HG03060 (cell line): ENCODE measurements around the gene NECTIN2.
"Not testable (repeated sequence)": the region's sequence is repeated elsewhere in the genome, so short reads cannot be mapped to it uniquely, and the experiment has no call there.

Experiments used
- ATAC-seq: cut with Tn5 transposase; IDR thresholded peaks from one replicate; pipeline ENCODE4 v1.9.1; 2021; ENCODE audit warnings: low read depth, moderate number of reproducible peaks; ENCODE audit not compliant: unreplicated experiment

The NECTIN2 gene

GRCh38 chr19:44904426-44904994 lies 58.4 kb downstream of the NECTIN2 start:
- ATAC-seq: no peak

- ATAC-seq: no peak
These were observed 59.5 kb downstream of the NECTIN2 start, which contains the start of gene APOE for GRCh38 chr19:44905437-44906160. APOE (plus strand) TSS chr19:44905796; CDS start chr19:44906625, 829 bp downstream.

DNA sequence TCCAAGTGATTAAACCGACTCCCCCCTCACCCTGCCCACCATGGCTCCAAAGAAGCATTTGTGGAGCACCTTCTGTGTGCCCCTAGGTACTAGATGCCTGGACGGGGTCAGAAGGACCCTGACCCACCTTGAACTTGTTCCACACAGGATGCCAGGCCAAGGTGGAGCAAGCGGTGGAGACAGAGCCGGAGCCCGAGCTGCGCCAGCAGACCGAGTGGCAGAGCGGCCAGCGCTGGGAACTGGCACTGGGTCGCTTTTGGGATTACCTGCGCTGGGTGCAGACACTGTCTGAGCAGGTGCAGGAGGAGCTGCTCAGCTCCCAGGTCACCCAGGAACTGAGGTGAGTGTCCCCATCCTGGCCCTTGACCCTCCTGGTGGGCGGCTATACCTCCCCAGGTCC lies 61.5 kb downstream of the NECTIN2 start:
- ATAC-seq: no peak

DNA sequence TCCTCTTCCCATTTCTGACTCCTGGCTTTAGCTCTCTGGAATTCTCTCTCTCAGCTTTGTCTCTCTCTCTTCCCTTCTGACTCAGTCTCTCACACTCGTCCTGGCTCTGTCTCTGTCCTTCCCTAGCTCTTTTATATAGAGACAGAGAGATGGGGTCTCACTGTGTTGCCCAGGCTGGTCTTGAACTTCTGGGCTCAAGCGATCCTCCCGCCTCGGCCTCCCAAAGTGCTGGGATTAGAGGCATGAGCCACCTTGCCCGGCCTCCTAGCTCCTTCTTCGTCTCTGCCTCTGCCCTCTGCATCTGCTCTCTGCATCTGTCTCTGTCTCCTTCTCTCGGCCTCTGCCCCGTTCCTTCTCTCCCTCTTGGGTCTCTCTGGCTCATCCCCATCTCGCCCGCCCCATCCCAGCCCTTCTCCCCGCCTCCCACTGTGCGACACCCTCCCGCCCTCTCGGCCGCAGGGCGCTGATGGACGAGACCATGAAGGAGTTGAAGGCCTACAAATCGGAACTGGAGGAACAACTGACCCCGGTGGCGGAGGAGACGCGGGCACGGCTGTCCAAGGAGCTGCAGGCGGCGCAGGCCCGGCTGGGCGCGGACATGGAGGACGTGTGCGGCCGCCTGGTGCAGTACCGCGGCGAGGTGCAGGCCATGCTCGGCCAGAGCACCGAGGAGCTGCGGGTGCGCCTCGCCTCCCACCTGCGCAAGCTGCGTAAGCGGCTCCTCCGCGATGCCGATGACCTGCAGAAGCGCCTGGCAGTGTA lies 62.2 kb downstream of the NECTIN2 start:
- ATAC-seq: no peak

DNA sequence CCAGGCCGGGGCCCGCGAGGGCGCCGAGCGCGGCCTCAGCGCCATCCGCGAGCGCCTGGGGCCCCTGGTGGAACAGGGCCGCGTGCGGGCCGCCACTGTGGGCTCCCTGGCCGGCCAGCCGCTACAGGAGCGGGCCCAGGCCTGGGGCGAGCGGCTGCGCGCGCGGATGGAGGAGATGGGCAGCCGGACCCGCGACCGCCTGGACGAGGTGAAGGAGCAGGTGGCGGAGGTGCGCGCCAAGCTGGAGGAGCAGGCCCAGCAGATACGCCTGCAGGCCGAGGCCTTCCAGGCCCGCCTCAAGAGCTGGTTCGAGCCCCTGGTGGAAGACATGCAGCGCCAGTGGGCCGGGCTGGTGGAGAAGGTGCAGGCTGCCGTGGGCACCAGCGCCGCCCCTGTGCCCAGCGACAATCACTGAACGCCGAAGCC lies 62.8 kb downstream of the NECTIN2 start:
- ATAC-seq: no peak

GRCh38 chr19:44909775-44910174 lies 63.7 kb downstream of the NECTIN2 start:
- no peak for ATAC-seq

DNA sequence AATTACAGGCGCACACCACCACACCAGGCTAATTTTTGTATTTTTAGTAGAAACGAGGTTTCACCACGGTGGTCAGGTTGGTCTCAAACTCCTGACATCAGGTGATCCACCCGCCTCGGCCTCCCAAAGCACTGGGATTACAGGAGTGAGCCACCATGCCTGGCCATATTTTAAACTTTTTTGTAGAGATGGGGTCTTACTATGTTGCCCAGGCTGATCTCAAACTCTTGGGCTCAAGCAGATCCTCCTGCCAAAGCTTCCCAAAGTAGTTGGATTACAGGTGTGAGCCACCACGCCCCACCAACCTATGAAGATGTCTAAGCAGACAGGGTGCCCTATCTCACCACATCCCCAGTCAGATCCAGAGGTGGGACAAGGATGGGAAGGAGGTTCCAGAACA lies 65.8 kb downstream of the NECTIN2 start:
- ATAC-seq: not testable (repeated sequence)

DNA sequence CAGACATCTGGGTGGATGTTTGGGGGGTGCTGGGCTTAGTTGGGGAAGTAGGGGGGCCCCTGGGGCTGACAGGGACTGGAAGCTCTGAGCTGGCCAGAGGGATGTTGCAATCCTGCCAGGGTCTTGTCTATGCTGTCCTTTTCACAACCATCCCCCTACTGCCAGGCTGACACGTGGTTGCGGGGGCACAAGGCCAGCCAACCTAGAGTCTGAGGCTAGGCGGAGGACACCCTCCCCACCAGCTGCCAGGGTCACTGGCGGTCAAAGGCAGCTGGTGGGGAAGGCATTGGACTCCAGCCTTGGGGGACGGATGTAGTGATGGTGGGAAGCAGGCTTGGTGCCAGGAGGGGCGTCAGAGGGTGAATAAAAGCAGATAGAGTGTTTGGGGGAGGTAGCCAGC lies 66.8 kb downstream of the NECTIN2 start:
- no peak for ATAC-seq

DNA sequence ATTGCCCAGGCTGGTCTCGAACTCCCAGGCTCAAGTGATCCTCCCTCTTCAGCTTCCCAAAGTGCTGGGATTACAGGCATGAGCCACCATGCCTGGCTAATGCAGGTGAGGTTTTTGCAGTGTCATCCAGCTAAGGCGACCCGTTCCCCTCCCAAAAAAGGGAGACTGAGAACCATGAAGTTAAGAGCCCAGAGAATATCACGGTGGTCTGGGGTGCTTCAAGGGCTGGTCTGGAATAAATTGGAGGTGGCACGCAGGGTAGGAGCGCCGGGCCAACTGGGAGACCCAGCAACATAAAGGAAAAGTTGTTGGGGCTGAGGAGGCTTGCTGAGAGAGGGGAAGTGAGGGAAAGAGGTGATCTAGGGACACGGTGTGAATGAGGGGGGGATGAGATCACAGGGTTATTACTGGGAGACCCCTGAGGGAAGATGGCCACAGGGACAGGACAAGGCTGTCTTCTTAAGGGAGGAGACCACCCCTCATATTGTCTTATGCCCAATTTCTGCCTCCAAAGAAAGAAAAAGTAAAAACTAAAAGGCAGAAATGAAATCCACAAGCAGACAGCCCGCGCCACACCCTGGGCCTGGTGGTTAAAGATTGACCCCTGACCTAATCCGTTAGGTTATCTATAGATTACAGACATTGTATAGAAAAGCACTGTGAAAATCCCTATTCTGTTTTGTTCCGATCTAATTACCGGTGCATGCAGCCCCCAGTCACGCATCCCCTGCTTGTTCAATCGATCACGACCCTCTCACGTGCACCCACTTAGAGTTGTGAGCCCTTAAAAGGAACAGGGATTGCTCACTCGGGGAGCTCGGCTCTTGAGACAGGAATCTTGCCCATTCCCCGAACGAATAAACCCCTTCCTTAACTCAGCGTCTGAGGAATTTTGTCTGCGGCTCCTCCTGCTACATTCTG lies 67.7 kb downstream of the NECTIN2 start:
- not testable (repeated sequence) for ATAC-seq

DNA sequence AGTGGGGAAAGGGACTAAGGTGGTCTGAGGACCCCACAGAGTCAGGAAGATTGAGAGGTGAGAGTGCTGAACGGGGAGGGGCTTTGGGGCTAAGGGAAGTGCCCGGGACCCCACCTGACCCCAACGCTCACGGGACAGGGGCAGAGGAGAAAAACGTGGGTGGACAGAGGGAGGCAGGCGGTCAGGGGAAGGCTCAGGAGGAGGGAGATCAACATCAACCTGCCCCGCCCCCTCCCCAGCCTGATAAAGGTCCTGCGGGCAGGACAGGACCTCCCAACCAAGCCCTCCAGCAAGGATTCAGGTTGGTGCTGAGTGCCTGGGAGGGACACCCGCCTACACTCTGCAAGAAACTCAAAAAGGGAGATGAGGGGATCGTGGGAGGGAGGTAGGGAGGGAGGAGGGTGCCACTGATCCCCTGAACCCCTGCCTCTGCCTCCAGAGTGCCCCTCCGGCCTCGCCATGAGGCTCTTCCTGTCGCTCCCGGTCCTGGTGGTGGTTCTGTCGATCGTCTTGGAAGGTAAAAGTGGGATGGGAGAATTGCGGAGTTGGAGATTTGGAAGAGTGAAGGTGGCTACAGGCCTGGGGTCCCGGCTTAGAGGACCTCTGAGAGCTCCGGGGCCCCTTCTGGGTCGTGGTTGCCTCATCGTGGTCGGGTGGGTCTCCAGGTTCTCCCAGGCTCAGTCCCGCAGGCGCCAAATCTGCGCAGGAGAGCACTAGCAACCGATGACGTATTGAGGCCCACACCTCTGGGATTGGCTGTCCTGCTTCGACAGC lies 68.5 kb downstream of the NECTIN2 start, which contains the start of gene APOC1:
TSS of gene APOC1 (plus strand) at position 176 of the 774 bp plus-strand sequence. CDS start at position 460, 284 bp downstream.
- not testable (repeated sequence) for ATAC-seq

- no peak for ATAC-seq
These were observed 78.2 kb downstream of the NECTIN2 start for GRCh38 chr19:44924243-44924725.

DNA sequence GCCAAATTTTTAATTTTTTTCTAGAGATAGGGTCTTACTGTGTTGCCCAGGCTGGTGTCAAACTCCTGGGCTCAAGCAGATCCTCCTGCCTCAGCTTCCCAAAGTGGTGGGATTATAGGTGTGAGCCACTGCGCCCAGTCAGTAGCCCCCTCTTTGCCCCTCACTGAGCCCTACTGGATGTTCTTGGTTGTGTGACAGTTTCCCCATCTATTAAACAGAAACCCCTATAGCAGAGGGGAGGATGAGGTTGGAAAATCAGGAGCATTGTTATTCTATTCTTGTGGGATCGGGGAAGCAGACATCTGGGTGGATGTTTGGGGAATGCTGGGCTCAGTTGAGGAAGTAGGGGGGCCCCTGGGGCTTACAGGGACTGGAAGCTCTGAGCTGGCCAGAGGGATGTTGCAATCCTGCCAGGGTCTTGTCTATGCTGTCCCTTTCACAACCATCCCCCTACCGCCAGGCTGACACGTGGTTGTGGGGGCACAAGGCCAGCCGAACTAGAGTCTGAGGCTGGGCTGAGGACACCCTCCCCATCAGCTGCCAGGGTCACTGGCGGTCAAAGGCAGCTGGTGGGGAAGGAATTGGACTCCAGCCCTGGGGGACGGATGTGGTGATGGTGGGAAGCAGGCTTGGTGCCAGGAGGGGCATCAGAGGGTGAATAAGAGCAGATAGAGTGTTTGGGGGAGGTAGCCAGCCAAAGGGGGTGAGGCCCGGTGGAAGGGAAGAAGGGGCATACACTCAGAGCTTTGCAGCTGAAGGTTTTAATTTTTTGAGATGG lies 79.2 kb downstream of the NECTIN2 start:
- no peak for ATAC-seq

GRCh38 chr19:44926245-44927077 lies 80.4 kb downstream of the NECTIN2 start:
- not testable (repeated sequence) for ATAC-seq

DNA sequence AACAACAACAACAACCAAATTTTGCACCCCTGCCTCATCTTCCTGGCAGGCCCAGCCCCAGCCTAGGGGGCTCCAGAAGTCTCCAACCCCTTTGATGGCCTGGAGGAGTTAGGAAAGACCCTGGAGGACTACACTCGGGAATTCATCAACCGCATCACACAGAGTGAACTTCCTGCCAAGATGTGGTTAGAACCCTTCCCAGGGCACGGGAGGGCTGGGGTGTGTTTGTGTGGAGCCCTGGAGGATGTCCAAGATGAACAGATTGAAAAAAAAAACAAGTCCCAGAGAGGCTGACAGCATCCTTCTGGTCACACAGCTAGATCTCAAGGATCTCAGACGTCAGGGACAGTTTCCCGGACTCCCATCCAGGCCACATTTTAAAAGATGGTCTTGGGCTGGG lies 81.6 kb downstream of the NECTIN2 start:
- ATAC-seq: no peak

GRCh38 chr19:44930088-44930487 lies 84.0 kb downstream of the NECTIN2 start:
- ATAC-seq: no peak

DNA sequence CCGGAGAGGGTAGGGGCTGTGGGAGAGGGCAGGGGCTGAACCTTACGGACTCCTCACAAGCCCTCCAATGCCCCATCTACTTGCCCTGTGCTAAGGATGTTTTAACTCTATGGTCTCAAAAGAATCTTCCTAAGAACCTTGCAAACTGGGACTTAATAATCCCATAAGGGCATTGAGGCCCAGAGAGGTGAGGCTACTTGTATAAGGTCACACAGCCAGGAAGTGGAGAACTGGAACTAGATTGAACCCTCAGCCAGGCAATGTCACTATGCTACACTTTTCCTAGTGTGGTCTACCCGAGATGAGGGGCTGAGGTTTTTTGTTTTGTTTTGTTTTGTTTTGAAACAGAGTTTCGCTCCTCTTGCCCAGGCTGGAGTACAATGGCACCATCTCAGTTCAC lies 85.4 kb downstream of the NECTIN2 start:
- no peak for ATAC-seq
